Mesothelial cell of epicardium (in vitro differentiated cells): ENCODE results near the gene TRIM29. TPM values are rescaled to one million over a fixed set of nuclear protein-coding genes. Genes with fewer than 3 reads are reported as not detected.

Experiments used
- DNase-seq, 2 experiments: peaks; one replicate each; pipeline ENCODE4 v3.0.0; 2021; ENCODE audit warnings: low spot score in 2 of 2; ENCODE audit not compliant: unreplicated experiment in 2 of 2
- H3K27ac Mint-ChIP-seq: 2 replicates; pipeline ENCODE4 v1.8.0; 2021; ENCODE audit warnings: mixed read lengths
- H3K27me3 Mint-ChIP-seq: 2 replicates; pipeline ENCODE4 v1.8.0; 2021; ENCODE audit warnings: low read depth, mixed read lengths
- H3K36me3 Mint-ChIP-seq: 2 replicates; pipeline ENCODE4 v1.8.0; 2021; ENCODE audit warnings: mixed read lengths
- H3K4me1 Mint-ChIP-seq: 2 replicates; pipeline ENCODE4 v1.8.0; 2021; ENCODE audit warnings: mixed read lengths
- H3K4me3 Mint-ChIP-seq: 2 replicates; pipeline ENCODE4 v1.8.0; 2021; ENCODE audit warnings: mild to moderate bottlenecking, moderate library complexity, mixed read lengths
- H3K9me3 Mint-ChIP-seq: 2 replicates; pipeline ENCODE4 v1.8.0; 2021; ENCODE audit warnings: mixed read lengths
- total RNA-seq: library from RNA; stranded (reverse); gene quantifications from 3 replicates; pipeline ENCODE4 v1.2.1, GENCODE V29; 2021
- TF ChIP-seq, protein P1 (sequence below): fragments of 200-600 bp; sonication (generic); IDR thresholded peaks from one replicate; pipeline ENCODE4 v1.5.0; 2021; ENCODE audit warnings: antibody characterized with exemption; ENCODE audit not compliant: unreplicated experiment

The TRIM29 gene
- total RNA-seq, 1 donor from 2014 or later = 7.9 TPM

- DNase-seq = no peak
- Mint-ChIP-seq H3K27ac (no peak overlapping the region), H3K4me3 (no peak overlapping the region), H3K36me3 (no peaks in the 10 kb centered on the region), H3K4me1 (peaks cover 29% of the 10 kb centered on the region), H3K27me3 (peaks cover 4% of the 10 kb centered on the region), H3K9me3 (peaks cover 3% of the 10 kb centered on the region)
- TF ChIP-seq, protein P1, sequence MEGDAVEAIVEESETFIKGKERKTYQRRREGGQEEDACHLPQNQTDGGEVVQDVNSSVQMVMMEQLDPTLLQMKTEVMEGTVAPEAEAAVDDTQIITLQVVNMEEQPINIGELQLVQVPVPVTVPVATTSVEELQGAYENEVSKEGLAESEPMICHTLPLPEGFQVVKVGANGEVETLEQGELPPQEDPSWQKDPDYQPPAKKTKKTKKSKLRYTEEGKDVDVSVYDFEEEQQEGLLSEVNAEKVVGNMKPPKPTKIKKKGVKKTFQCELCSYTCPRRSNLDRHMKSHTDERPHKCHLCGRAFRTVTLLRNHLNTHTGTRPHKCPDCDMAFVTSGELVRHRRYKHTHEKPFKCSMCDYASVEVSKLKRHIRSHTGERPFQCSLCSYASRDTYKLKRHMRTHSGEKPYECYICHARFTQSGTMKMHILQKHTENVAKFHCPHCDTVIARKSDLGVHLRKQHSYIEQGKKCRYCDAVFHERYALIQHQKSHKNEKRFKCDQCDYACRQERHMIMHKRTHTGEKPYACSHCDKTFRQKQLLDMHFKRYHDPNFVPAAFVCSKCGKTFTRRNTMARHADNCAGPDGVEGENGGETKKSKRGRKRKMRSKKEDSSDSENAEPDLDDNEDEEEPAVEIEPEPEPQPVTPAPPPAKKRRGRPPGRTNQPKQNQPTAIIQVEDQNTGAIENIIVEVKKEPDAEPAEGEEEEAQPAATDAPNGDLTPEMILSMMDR = no peak
Observed at GRCh38 chr11:120105576-120105975, 32.3 kb downstream of the TRIM29 start.

- no peak overlapping the region for H3K27ac Mint-ChIP-seq
- peaks cover 3% of the 10 kb centered on the region for H3K27me3 Mint-ChIP-seq
- no peak overlapping the region for H3K4me3 Mint-ChIP-seq
- no peak for DNase-seq
- no peaks in the 10 kb centered on the region for H3K36me3 Mint-ChIP-seq
- H3K9me3 Mint-ChIP-seq = peaks cover 3% of the 10 kb centered on the region
- peaks cover 29% of the 10 kb centered on the region for H3K4me1 Mint-ChIP-seq
- TF ChIP-seq, protein P1 = no peak
Observed at GRCh38 chr11:120104041-120104565, 33.8 kb downstream of the TRIM29 start.

GRCh38 chr11:120102864-120103122 is 35.1 kb downstream of the TRIM29 start:
- Mint-ChIP-seq H3K27ac (no peak overlapping the region), H3K4me1 (peaks cover 18% of the 10 kb centered on the region), H3K9me3 (peaks cover 3% of the 10 kb centered on the region), H3K4me3 (no peak overlapping the region), H3K36me3 (no peaks in the 10 kb centered on the region), H3K27me3 (no peaks in the 10 kb centered on the region)
- DNase-seq = no peak
- TF ChIP-seq, protein P1 = no peak

DNA sequence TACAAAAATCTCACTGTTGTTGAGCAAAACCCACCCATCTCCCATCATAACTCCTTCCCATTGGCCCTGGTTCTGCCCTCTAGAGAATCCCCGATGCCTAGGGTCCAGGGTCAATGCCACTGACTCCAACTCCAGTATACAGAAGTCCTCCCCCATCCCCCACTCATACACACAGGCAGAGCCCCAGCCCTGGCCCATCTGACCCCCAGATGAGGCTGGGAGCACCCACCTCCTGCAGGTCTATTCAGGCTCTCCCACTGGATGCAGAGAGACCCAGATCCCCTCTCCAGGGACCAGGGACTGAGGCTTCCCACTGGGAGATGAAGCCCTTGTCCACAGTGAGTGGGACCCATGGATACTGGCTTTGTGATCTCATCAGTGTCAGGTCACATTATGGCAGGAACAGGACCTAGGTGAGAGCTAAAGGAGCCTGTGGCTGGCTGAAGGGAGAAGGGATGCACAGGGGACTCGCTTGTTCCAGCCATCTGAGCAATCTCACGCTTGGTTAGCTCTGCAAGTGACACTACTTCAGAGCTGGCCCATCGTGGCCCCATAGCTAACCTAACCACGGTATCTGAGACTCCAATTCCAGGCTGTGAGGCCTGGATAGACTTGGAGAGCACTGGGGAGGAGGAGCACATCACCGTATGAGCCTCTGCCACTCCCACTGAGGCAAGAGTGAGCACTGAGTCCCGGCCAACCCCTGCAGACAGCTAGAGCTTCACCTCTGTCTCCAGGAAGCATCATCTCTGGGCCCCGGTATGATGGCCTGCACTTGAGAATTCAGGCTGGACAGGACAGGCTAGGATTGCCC is 35.7 kb downstream of the TRIM29 start:
- H3K4me3 Mint-ChIP-seq = no peak overlapping the region
- TF ChIP-seq, protein P1 = no peak
- H3K27ac Mint-ChIP-seq = no peak overlapping the region
- H3K9me3 Mint-ChIP-seq = peaks cover 3% of the 10 kb centered on the region
- peaks cover 21% of the 10 kb centered on the region for H3K4me1 Mint-ChIP-seq
- H3K27me3 Mint-ChIP-seq = no peaks in the 10 kb centered on the region
- DNase-seq = no peak
- no peaks in the 10 kb centered on the region for H3K36me3 Mint-ChIP-seq

DNA sequence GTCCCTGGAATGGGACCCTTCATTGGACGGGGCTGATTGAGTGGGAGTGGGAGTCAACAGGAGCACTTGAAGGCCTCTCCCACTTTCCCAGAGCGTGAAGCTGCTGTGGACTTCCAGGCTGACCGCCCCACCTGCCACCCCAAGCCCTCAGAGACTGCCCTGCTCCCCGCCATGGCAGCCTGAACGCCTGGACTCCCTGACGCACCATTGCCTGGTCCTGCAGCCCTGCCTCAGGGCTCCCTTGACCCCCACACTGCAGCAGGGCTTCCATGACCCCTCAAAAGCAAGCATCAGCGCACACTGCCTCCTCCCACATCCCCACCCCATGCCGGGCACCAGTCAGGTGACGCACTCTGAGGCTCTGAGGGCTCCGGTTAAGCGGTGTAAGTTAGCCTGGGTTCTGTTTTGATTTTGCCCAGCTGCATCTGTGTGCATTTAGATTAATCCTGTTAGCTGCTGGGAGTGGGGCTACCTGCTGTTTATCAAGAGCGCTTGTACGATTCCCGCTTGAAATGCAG is 39.4 kb downstream of the TRIM29 start:
- TF ChIP-seq, protein P1 = no peak
- no peak overlapping the region for H3K4me3 Mint-ChIP-seq
- no peak overlapping the region for H3K27ac Mint-ChIP-seq
- H3K4me1 Mint-ChIP-seq = peaks cover 16% of the 10 kb centered on the region
- H3K27me3 Mint-ChIP-seq = no peaks in the 10 kb centered on the region
- DNase-seq = no peak
- no peaks in the 10 kb centered on the region for H3K36me3 Mint-ChIP-seq
- no peaks in the 10 kb centered on the region for H3K9me3 Mint-ChIP-seq
